PFSK-1 (cell line): Measurements from ENCODE around the gene ATP5MG.

Source experiments
- POLR2AphosphoS5 ChIP-seq: IDR thresholded peaks from 2 replicates; pipeline ENCODE4 v1.6.1; 2012; ENCODE audit warnings: low read depth, mild to moderate bottlenecking, control low read depth, low read length, moderate library complexity
- TAF1 ChIP-seq: IDR thresholded peaks from 2 replicates; pipeline ENCODE4 v1.6.1; 2012; ENCODE audit warnings: low read length, control low read depth, borderline replicate concordance; ENCODE audit not compliant: insufficient read depth
- TF ChIP-seq, protein P1 (sequence below), 2 experiments: IDR thresholded peaks; 2 replicates each; pipeline versions ENCODE4 v1.6.1 to v1.8.0; 2011 to 2012; ENCODE audit warnings: low read depth in 2 of 2, low read length in 2 of 2, control low read depth in 1 of 2, inconsistent platforms in 1 of 2, mild to moderate bottlenecking in 1 of 2, moderate library complexity in 1 of 2; ENCODE audit not compliant: insufficient read depth in 1 of 2

DNA sequence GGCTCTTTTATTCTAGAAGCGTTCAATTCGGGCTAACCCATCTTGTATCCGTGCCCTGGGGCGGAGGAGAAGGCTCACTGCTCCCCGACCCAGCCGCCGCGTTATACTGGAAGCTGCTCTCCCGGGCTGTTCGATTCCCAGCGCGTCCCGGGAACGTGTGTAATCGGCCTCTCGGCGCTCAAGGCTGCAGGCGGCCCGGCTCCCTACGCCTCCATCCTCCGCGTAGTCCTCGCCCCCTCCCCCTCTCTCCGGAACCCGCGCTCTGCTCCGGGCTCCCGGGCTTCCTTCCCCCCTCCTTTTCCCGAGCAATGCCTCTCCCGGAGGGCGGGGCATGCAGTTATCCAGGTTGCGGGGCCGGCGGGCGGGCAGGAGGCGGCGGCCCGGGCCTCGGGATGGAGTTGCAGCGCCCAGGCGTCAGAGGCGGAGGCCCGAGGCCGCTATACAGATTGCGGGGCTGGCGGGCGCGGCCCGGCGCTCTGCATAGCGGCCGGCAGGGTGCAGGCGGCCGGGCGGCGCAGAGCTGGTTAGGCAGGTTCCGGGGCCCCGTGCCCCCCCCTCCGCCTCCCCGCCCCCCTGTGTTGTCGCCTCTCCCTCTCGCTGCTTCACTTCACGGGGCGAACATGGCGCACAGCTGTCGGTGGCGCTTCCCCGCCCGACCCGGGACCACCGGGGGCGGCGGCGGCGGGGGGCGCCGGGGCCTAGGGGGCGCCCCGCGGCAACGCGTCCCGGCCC lies 34.7 kb downstream of the ATP5MG start, which contains the start of gene KMT2A:
- TF ChIP-seq, protein P1, sequence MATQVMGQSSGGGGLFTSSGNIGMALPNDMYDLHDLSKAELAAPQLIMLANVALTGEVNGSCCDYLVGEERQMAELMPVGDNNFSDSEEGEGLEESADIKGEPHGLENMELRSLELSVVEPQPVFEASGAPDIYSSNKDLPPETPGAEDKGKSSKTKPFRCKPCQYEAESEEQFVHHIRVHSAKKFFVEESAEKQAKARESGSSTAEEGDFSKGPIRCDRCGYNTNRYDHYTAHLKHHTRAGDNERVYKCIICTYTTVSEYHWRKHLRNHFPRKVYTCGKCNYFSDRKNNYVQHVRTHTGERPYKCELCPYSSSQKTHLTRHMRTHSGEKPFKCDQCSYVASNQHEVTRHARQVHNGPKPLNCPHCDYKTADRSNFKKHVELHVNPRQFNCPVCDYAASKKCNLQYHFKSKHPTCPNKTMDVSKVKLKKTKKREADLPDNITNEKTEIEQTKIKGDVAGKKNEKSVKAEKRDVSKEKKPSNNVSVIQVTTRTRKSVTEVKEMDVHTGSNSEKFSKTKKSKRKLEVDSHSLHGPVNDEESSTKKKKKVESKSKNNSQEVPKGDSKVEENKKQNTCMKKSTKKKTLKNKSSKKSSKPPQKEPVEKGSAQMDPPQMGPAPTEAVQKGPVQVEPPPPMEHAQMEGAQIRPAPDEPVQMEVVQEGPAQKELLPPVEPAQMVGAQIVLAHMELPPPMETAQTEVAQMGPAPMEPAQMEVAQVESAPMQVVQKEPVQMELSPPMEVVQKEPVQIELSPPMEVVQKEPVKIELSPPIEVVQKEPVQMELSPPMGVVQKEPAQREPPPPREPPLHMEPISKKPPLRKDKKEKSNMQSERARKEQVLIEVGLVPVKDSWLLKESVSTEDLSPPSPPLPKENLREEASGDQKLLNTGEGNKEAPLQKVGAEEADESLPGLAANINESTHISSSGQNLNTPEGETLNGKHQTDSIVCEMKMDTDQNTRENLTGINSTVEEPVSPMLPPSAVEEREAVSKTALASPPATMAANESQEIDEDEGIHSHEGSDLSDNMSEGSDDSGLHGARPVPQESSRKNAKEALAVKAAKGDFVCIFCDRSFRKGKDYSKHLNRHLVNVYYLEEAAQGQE (IDR thresholded peaks at IDR 0.05; ENCODE audit: insufficient read depth in 1 of 2, low read depth in 2 of 2, low read length in 2 of 2), result peak; percentile 24 to 55; a peak in 1 of 4 replicates
- TF ChIP-seq POLR2AphosphoS5, result peak; percentile 69; the same call in 1 of the 2 replicates
- TF ChIP-seq TAF1, result peak; percentile 81
